HG03097 (cell line): Measurements from ENCODE around the gene CRBN.

Experiments
- ATAC-seq: cut with Tn5 transposase; IDR thresholded peaks from one replicate; pipeline ENCODE4 v1.9.1; 2021; ENCODE audit not compliant: unreplicated experiment, low FRiP score

Gene CRBN

DNA sequence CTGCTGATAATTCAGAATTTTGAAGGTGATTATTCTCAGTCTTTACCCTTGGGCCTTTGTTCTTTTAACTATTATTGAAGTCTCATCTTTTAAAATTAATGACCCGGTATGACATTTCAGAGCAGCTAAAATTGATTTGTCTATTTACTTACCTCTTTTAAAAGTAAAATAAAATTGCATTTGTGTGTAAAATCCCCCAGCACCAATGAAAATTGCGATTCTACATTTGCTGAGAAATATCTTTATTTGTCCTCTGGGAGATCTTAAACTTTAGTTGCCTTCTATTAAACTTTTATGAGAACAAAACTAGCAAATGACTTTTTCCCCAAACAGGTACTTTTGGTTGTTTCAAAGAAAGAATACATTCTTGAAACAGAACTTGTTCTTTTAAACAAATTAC is 61.8 kb downstream of the CRBN start:
- no peak for ATAC-seq

DNA sequence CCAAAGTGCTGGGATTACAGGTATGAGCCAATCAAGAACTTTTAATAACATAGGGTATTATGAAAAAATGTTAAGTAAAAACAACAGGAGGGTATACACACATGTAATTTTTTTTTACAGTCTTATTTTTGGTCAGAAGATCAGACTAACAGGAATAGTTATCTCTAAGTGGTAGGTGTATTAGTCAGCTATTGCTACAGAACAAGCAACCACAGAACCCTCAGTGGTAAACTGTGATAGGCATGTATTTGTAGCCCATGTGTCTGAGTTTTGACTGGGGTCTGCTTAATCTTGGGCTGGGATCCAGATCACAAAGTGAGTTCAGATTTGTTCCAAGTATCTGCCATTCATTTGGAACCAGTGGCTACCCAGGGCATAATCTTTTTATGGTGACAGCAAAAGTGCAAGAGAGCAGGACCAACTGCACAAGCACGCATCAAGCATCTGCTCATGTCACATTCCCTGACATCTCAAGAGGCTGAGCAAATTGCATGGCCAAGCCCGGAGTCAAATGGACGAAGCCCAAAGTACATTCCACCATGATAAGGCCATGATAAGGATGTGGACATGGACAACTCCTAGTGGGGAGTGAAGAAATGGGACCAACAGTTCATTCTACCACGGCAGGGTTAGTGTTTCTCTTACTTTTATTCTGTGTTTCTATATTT is 66.3 kb downstream of the CRBN start:
- ATAC-seq, result no peak

DNA sequence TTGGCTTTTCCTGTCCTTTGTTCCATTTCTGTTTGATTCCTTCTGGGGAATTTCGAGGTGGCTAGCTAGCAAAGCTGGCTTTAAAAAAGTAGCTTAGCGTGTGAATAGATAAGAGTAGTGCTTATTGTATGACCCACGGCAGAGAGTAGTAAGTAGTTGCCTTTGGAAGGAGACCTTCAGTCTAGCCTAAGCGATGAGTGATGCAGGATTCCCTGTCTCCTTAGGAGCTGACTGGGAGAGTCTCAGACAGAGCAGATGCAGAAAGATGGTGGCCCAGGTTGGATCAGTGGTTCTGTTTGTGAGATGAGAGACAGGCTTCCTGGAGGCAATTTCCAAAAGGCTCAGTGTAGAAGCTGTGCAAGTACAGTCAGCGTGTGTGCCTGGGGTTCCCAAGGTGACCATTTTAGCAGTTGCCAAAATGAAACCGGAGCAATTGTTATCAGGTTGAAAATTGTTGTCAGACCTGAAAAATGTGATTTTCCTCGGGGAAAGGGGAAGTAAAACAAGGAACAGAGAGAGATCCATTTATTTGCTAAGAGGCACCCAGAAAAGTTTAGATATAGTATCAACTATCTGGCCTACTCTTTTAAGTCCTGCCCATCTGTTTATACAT is 68.6 kb downstream of the CRBN start:
- ATAC-seq, result no peak

DNA sequence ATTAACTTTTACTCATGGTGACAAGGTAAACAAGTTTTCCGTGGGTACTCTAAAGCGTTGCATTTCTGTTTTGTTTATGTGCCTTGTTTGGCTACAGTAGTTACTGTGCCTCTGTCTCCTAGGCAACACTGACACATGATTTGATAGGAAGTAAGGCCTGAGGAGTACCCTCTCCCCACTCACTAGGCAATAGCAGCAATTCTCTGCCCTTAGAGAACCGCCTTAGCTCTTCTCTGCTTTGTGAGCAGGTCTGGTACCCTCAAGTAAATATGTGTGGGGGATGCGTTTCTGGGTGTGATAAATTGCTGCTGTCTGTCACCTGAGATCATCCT is 69.2 kb downstream of the CRBN start, which contains the start of gene IL5RA:
Gene IL5RA, minus strand, starts transcription at position 76 of the 332 bp plus-strand sequence. CDS start 5,390 bp downstream, outside the sequence.
- ATAC-seq, result no peak

DNA sequence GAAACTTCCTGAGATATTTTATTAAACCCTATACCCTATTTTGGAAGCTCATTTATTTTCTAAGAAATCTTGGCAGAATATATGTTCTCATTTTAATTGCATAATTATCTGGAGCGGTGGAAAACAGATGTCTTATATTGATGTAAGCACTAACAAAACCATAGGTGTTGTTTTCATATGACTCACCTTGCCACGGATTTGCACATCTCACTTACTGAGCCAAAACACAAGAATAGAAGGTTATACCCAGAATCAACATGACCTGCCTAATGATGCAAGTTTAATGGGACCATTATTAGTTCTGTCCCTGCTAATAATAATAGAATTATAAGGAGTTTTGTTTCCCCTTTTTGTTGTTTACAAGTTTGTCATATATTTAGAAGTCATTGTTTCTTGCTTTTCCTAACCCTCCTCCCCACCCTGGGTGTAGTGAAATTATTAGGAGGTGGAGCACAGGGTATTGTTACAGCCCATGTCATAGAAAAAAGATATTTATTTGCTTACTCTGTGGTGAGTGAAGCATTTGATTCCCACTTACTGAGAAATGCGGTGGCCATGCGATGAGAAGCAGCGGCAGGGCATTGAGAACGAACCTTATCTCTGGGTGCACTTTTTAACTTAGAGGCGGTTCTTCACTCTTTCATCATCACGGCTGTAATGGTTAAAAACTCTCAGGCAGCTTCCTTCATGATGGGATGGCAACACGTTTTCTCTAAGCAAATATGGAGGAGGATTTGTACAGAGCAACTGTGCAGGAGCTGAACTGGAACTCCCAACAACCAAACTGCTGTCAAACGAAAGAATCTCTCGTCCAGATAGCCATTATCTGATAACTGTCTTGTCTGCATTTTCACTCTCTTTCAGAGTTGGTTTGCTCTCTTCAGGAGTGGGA is 69.8 kb downstream of the CRBN start:
- ATAC-seq, result peak; percentile 67

DNA sequence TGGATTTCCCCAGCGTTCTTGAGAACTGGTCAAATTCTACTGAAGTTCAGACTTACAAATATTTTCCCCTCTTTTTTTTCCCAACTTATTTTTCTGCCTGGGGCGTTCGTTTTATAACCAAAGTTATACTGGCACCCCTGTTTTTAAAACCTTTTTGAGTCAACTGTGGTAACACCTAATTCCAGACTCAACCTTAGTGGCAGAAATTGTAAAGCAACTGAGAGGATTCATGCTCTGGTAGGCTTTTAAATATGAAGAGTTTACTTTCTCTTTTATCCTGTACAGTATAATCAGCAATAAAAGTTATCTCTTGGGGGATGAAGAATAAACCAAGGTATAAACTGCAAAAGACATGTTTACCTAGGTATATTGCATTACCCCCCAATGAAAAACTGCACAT is 71.6 kb downstream of the CRBN start:
- no peak for ATAC-seq

DNA sequence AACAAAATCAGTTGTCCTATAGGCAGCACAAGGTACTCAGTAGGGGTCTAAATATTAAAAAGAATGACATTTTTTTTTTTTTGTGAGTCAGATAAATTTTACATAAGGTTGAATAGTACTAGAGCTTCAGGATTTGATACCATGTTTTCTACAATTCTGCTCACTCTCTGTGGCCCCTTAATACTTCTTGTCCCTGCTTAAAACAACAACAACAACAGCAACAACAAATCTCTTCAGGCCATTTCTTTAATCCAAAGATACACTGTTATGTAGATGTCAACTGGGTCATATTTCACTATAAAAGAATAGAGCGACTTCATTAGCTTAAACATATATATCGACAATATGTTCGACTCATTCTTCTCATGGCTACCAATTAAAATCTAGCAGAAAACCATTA is 72.3 kb downstream of the CRBN start:
- ATAC-seq, result no peak

DNA sequence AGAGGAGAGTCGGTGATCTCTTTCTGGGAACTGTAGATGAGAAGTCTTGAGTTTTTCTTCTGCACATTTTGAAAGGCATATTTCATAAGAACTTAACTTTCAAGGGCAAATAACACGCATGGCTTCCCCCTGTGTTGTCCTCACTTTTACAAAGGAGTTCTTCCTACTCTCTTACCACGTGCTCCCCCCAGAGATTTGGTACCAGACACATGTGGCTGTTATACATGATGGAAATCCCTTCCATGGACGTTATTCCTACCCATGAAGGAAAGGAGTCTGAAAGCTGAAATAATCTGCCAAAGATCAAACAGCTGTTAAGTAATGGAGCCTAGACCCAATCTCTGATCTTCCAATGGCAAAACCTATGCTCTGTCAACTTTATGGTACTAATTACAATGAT is 73.7 kb downstream of the CRBN start:
- ATAC-seq, result no peak

DNA sequence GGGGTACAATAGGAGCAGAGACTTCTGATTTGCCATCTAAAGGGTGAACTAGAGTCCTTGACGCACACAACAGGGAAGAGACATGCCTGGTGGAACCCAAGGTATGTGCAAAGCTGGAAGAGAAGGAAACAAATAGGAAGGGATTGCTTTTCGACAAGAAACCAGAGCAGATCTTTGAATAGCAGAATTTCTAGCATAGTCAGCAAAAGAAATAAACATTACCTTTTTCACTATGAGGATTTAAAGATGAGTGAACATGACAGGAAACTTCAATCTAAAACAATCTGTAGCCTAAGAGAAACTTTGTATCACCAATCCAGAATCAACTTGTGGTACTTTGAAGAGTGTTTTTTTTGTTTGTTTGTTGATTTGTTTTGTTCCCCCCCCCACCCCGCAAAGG is 74.2 kb downstream of the CRBN start:
- no peak for ATAC-seq

DNA sequence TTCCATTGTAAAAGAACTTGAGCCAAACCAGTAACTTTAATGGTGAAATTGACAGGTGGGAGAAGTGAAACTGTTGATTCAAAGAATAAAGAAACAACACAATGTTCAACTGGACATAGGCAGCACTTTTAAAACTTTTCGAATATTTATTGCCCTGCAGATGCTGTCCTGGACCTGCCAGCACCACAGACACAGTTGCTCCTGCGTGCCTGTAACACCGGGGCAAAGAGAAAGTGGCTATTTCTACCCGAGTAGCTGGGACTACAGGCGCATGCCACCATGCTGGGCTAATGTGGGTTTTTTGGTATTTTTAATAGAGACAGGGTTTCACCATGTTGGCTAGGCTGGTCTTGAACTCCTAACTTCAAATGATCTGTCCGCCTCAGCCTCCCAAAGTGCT is 76.7 kb downstream of the CRBN start:
- no peak for ATAC-seq

DNA sequence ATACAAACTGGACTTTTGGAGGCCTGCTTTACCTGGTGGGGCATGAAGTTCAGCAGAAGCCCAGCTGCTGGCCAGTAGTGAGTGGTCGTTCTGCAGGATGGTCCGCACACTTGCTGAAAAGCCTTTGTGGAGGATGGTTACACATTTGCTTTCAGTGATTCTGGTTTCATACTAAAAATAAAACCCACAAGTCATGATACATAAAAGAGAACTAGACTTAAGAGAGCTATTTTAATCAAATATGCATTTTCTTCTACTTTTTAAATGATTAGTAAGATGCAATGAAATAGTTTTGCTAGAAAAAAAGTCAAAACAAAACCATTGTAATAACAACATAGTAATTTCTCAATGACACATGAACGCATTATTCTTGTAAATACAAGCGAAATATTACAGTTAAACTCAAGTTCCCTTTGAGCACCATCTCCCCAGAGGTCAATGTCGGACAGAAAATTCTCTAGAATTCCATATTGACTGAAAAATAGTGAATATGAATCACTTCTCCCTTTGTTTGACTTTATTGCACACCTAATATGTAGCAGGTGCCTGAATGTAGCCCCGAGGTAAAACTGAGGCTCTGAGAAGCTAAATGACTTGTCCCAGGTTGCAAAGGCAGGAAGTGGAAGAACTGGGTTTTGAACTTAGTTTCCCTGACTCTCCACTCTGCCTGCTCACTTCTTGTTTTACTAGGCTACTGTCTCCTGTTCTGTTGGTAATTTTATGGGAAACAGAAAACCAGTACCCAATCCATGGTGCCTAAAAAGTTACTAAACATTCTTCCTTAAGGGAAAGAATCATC is 77.6 kb downstream of the CRBN start:
- ATAC-seq, result no peak
